Nephron (organoid): ENCODE measurements around the gene SELENOS.

ENCODE experiments used
- H3K27ac Mint-ChIP-seq, 3 experiments: 2 replicates each; pipeline ENCODE4 v1.8.0; 2020; ENCODE audit warnings: mixed read lengths in 3 of 3, mild to moderate bottlenecking in 2 of 3, moderate library complexity in 1 of 3
- H3K27me3 Mint-ChIP-seq: 2 replicates; pipeline ENCODE4 v1.8.0; 2021; ENCODE audit warnings: low read depth, mild to moderate bottlenecking, moderate library complexity, mixed read lengths
- H3K36me3 Mint-ChIP-seq: 2 replicates; pipeline ENCODE4 v1.8.0; 2020; ENCODE audit warnings: low read depth, mixed read lengths
- H3K4me1 Mint-ChIP-seq: 2 replicates; pipeline ENCODE4 v1.8.0; 2020; ENCODE audit warnings: mixed read lengths
- H3K4me3 Mint-ChIP-seq, 3 experiments: 2 replicates each; pipeline ENCODE4 v1.8.0; 2020; ENCODE audit warnings: mild to moderate bottlenecking in 3 of 3, mixed read lengths in 3 of 3, moderate library complexity in 2 of 3
- H3K9me3 Mint-ChIP-seq: 2 replicates; pipeline ENCODE4 v1.8.0; 2020; ENCODE audit warnings: mixed read lengths
- CTCF ChIP-seq, 3 experiments: fragments of 200-600 bp; sonication (generic); IDR thresholded peaks; one replicate each; pipeline ENCODE4 v1.5.0; 2021; ENCODE audit warnings: antibody characterized with exemption in 3 of 3; ENCODE audit not compliant: unreplicated experiment in 3 of 3

SELENOS gene

GRCh38 chr15:101246824-101247745 is 30.2 kb downstream of the SELENOS start:
- Mint-ChIP-seq H3K27ac (peak overlapping the region in 1 of 3 experiments; percentile 6), H3K36me3 (peaks cover 17% of the 10 kb centered on the region), H3K4me3 (peak overlapping the region in 2 of 3 experiments; percentile 16 to 17), H3K4me1 (peaks cover 74% of the 10 kb centered on the region), H3K9me3 (no peaks in the 10 kb centered on the region), H3K27me3 (no peaks in the 10 kb centered on the region)
- no peak for TF ChIP-seq CTCF (IDR thresholded peaks at IDR 0.05; ENCODE audit: unreplicated experiment in 3 of 3)

DNA sequence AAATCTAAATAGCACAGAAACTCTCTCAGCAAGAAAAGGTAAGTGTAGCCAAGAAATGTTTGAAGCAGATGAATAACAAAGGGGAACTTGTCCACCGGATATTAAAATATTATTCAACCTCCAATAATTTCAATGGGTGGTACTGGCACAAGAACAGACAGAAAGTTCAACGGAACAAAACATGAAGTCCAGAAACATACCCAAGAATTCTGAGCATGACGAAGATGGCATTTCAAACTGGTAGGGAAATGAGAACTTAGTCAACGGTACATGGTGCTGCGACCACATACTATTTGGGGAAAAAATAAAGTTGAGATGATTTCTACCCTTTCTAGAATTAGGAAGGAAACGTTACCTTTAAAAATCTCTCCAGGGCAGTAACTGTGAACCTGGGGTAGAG is 30.9 kb downstream of the SELENOS start:
- no peaks in the 10 kb centered on the region for H3K27me3 Mint-ChIP-seq
- peaks cover 80% of the 10 kb centered on the region for H3K4me1 Mint-ChIP-seq
- no peaks in the 10 kb centered on the region for H3K9me3 Mint-ChIP-seq
- no peak for TF ChIP-seq CTCF (IDR thresholded peaks at IDR 0.05; ENCODE audit: unreplicated experiment in 3 of 3)
- H3K36me3 Mint-ChIP-seq, result peaks cover 20% of the 10 kb centered on the region
- H3K4me3 Mint-ChIP-seq, result no peak overlapping the region
- no peak overlapping the region for H3K27ac Mint-ChIP-seq

- Mint-ChIP-seq H3K4me3 (peak overlapping the region in 1 of 3 experiments; percentile 1), H3K9me3 (no peaks in the 10 kb centered on the region), H3K27ac (peak overlapping the region in 2 of 3 experiments; percentile 38 to 46), H3K36me3 (peaks cover 17% of the 10 kb centered on the region), H3K27me3 (no peaks in the 10 kb centered on the region), H3K4me1 (peaks cover 82% of the 10 kb centered on the region)
- no peak for TF ChIP-seq CTCF (IDR thresholded peaks at IDR 0.05; ENCODE audit: unreplicated experiment in 3 of 3)
These were observed 32.2 kb downstream of the SELENOS start for GRCh38 chr15:101244889-101245668.

- Mint-ChIP-seq H3K27ac (peak overlapping the region in 2 of 3 experiments; percentile 30 to 46), H3K4me3 (peak overlapping the region in 1 of 3 experiments; percentile 1), H3K9me3 (no peaks in the 10 kb centered on the region), H3K36me3 (peaks cover 15% of the 10 kb centered on the region), H3K27me3 (no peaks in the 10 kb centered on the region), H3K4me1 (peaks cover 83% of the 10 kb centered on the region)
- no peak for TF ChIP-seq CTCF (IDR thresholded peaks at IDR 0.05; ENCODE audit: unreplicated experiment in 3 of 3)
These were observed 33.1 kb downstream of the SELENOS start for GRCh38 chr15:101244036-101244781.

GRCh38 chr15:101243420-101243819 is 33.9 kb downstream of the SELENOS start:
- H3K27me3 Mint-ChIP-seq, result no peaks in the 10 kb centered on the region
- H3K27ac Mint-ChIP-seq, result peak overlapping the region in 2 of 3 experiments; percentile 30 to 62
- H3K4me3 Mint-ChIP-seq, result no peak overlapping the region
- no peaks in the 10 kb centered on the region for H3K9me3 Mint-ChIP-seq
- peaks cover 16% of the 10 kb centered on the region for H3K36me3 Mint-ChIP-seq
- TF ChIP-seq CTCF (IDR thresholded peaks at IDR 0.05; ENCODE audit: unreplicated experiment in 3 of 3), result no peak
- H3K4me1 Mint-ChIP-seq, result peaks cover 87% of the 10 kb centered on the region
